Peyer's patch (tissue), 4 donors: ENCODE results near the gene BAHCC1. TPM values are rescaled to one million over a fixed set of nuclear protein-coding genes. Genes with fewer than 3 reads are reported as not detected.

Experiments used
- DNase-seq, 3 donors: peaks; one replicate each; pipeline ENCODE4 v3.0.0-alpha.2; 2017 to 2019
- H3K27ac ChIP-seq, 4 donors: fragments of 200-600 bp; sonication (generic); one replicate each; pipeline ENCODE4 v1.5.1; 2016 to 2019
- H3K27me3 ChIP-seq, 2 donors: fragments of 200-600 bp; sonication (generic); one replicate each; pipeline ENCODE4 v1.5.1; 2019
- H3K36me3 ChIP-seq, 3 donors: fragments of 200-600 bp; sonication (generic); one replicate each; pipeline ENCODE4 v1.5.1; 2016 to 2019
- H3K4me1 ChIP-seq, 4 donors: fragments of 200-600 bp; sonication (generic); one replicate each; pipeline ENCODE4 v1.5.1; 2016 to 2019
- H3K4me3 ChIP-seq, 4 donors: fragments of 200-600 bp; sonication (generic); 1 replicate in 3 of 4; 2 replicates in 1 of 4; pipeline ENCODE4 v1.5.1; 2016 to 2019; ENCODE audit warnings: mild to moderate bottlenecking in 1 of 4
- H3K9me3 ChIP-seq, 4 donors: fragments of 200-600 bp; sonication (generic); one replicate each; pipeline ENCODE4 v1.5.1; 2016 to 2019; ENCODE audit warnings: mild to moderate bottlenecking in 1 of 4
- CTCF ChIP-seq, 6 experiments: fragments of 450-650 bp in 4 of 6; fragments of 200-600 bp in 2 of 6; sonication (generic) in 1 of 6; IDR thresholded peaks; one replicate each; pipeline ENCODE4 v1.5.1; 2017 to 2019; ENCODE audit warnings: antibody characterized with exemption in 6 of 6, mild to moderate bottlenecking in 3 of 6, moderate library complexity in 1 of 6
- POLR2A ChIP-seq, 2 donors: fragments of 450-650 bp; IDR thresholded peaks; one replicate each; pipeline ENCODE4 v1.5.1; 2017; ENCODE audit warnings: antibody characterized with exemption in 2 of 2, mild to moderate bottlenecking in 2 of 2, moderate library complexity in 2 of 2
- total RNA-seq, 4 donors: library from RNA; depleted of rRNA; stranded (reverse); fragments of >200 nt; gene quantifications; one replicate each; pipeline ENCODE4 v1.1.0, GENCODE V29; 2016

The BAHCC1 gene
- total RNA-seq, 4 donors from 2014 or later, result 11.6 to 43.0 (median 23.9) TPM

- TF ChIP-seq CTCF (IDR thresholded peaks at IDR 0.05), result no peak
- no peak for TF ChIP-seq POLR2A (IDR thresholded peaks at IDR 0.05)
- Histone ChIP-seq H3K27me3 (no peaks in the 10 kb centered on the region), H3K27ac (no peak overlapping the region), H3K36me3 (no peaks in the 10 kb centered on the region), H3K4me1 (no peaks in the 10 kb centered on the region), H3K4me3 (no peak overlapping the region), H3K9me3 (no peaks in the 10 kb centered on the region)
- no peak for DNase-seq
Observed at GRCh38 chr17:81470944-81471817, 75.9 kb downstream of the BAHCC1 start.

GRCh38 chr17:81471818-81472456 lies 76.7 kb downstream of the BAHCC1 start:
- Histone ChIP-seq H3K27ac (no peak overlapping the region), H3K27me3 (no peaks in the 10 kb centered on the region), H3K4me3 (no peak overlapping the region), H3K4me1 (no peaks in the 10 kb centered on the region), H3K36me3 (no peaks in the 10 kb centered on the region), H3K9me3 (no peaks in the 10 kb centered on the region)
- TF ChIP-seq CTCF (IDR thresholded peaks at IDR 0.05) (no peak), POLR2A (IDR thresholded peaks at IDR 0.05) (no peak)
- peak in 1 of 3 donors; percentile 60 for DNase-seq

GRCh38 chr17:81473019-81473418 lies 77.8 kb downstream of the BAHCC1 start:
- no peak for TF ChIP-seq POLR2A (IDR thresholded peaks at IDR 0.05)
- no peak for DNase-seq
- Histone ChIP-seq H3K4me1 (no peaks in the 10 kb centered on the region), H3K4me3 (no peak overlapping the region), H3K9me3 (no peaks in the 10 kb centered on the region), H3K27ac (no peak overlapping the region), H3K36me3 (no peaks in the 10 kb centered on the region), H3K27me3 (no peaks in the 10 kb centered on the region)

GRCh38 chr17:81474958-81475357 lies 79.7 kb downstream of the BAHCC1 start:
- H3K27ac ChIP-seq, result no peak overlapping the region
- H3K27me3 ChIP-seq, result no peaks in the 10 kb centered on the region
- no peak for DNase-seq
- H3K4me1 ChIP-seq, result no peaks in the 10 kb centered on the region
- no peak for TF ChIP-seq POLR2A (IDR thresholded peaks at IDR 0.05)
- no peak for TF ChIP-seq CTCF (IDR thresholded peaks at IDR 0.05)
- no peak overlapping the region for H3K4me3 ChIP-seq
- H3K36me3 ChIP-seq, result no peaks in the 10 kb centered on the region
- no peaks in the 10 kb centered on the region for H3K9me3 ChIP-seq

DNA sequence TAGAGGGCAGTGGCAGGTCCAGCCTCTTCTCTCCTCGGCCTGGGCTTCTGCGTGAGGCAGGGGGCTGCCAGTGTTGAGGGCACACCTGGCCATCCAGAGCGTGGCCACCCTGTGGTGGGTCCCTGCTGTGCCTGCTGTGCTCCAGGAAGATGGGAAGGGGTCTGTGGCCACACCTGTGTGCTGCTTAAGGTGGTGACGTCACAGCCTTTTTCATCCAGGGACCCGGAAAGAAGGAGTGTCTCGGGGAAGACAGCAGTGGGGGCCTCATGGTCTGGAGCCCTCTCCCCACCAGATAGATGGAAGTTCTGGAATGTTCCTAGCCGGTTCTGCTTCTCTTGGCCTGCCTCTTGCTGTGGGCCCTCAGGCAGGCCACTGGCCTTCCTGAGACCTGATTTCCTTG lies 80.8 kb downstream of the BAHCC1 start:
- TF ChIP-seq POLR2A (IDR thresholded peaks at IDR 0.05) (no peak), CTCF (IDR thresholded peaks at IDR 0.05) (no peak)
- H3K9me3 ChIP-seq, result no peaks in the 10 kb centered on the region
- H3K27ac ChIP-seq, result no peak overlapping the region
- H3K4me3 ChIP-seq, result no peak overlapping the region
- DNase-seq, result no peak
- no peaks in the 10 kb centered on the region for H3K36me3 ChIP-seq
- H3K4me1 ChIP-seq, result peaks cover 0 to 3% (median 0%) of the 10 kb centered on the region in 4 donors
- H3K27me3 ChIP-seq, result no peaks in the 10 kb centered on the region

GRCh38 chr17:81476635-81477034 lies 81.4 kb downstream of the BAHCC1 start:
- Histone ChIP-seq H3K36me3 (no peaks in the 10 kb centered on the region), H3K27me3 (no peaks in the 10 kb centered on the region), H3K27ac (no peak overlapping the region), H3K4me3 (no peak overlapping the region), H3K9me3 (no peaks in the 10 kb centered on the region), H3K4me1 (peaks cover 0 to 9% (median 2%) of the 10 kb centered on the region in 4 donors)
- DNase-seq, result no peak
- no peak for TF ChIP-seq POLR2A (IDR thresholded peaks at IDR 0.05)
- no peak for TF ChIP-seq CTCF (IDR thresholded peaks at IDR 0.05)
